COLO668 (cell line): ENCODE data around the gene TMEM95.
A peak's percentile ranks its signal among the peaks of the same experiment; 100 is the strongest.

Experiments used
- DNase-seq: peaks from one replicate; lab custom pipeline; 2025; ENCODE audit not compliant: unreplicated experiment; lab: John Stamatoyannopoulos, UW

TMEM95 gene

GRCh38 chr17:7355053-7355452 is at the start of gene TMEM95:
TMEM95 (plus strand) TSS chr17:7355156; CDS start chr17:7355205, 49 bp downstream.
- DNase-seq: peak; percentile 1

- peak; percentile 98 for DNase-seq
Measured at GRCh38 chr17:7306911-7307685, 47.9 kb upstream of the TMEM95 start, which contains the start of gene EIF5A. EIF5A (plus strand) TSS chr17:7307628; CDS start chr17:7309636, 2,008 bp downstream.

- peak; percentile 64 for DNase-seq
Measured at GRCh38 chr17:7307686-7308624, 47.0 kb upstream of the TMEM95 start.

GRCh38 chr17:7308625-7309433 is 46.1 kb upstream of the TMEM95 start:
- peak; percentile 61 for DNase-seq

GRCh38 chr17:7309628-7310027 is 45.3 kb upstream of the TMEM95 start:
- no peak for DNase-seq

- DNase-seq: no peak
Measured at GRCh38 chr17:7311110-7311705, 43.7 kb upstream of the TMEM95 start.

GRCh38 chr17:7312432-7313087 is 42.4 kb upstream of the TMEM95 start:
- no peak for DNase-seq

GRCh38 chr17:7313088-7313889 is 41.7 kb upstream of the TMEM95 start:
- DNase-seq: peak; percentile 2

GRCh38 chr17:7313890-7314718 is 40.9 kb upstream of the TMEM95 start:
- DNase-seq: no peak

GRCh38 chr17:7314719-7315569 is 40.0 kb upstream of the TMEM95 start, which contains the start of gene GPS2:
GPS2 (minus strand) TSS chr17:7315360; CDS start chr17:7315052, 308 bp downstream.
- peak; percentile 92 for DNase-seq

GRCh38 chr17:7315570-7316235 is 39.3 kb upstream of the TMEM95 start:
- peak; percentile 11 for DNase-seq

- no peak for DNase-seq
Measured at GRCh38 chr17:7317161-7317803, 37.7 kb upstream of the TMEM95 start.

GRCh38 chr17:7318121-7318860 is 36.7 kb upstream of the TMEM95 start:
- no peak for DNase-seq

- DNase-seq: no peak
Measured at GRCh38 chr17:7321466-7321865, 33.5 kb upstream of the TMEM95 start.

- DNase-seq: no peak
Measured at GRCh38 chr17:7322520-7323194, 32.3 kb upstream of the TMEM95 start.
